K562 (cell line): Measurements from ENCODE around the gene SLC16A12. TPM values are rescaled to one million over a fixed set of nuclear protein-coding genes. Genes with fewer than 3 reads are reported as not detected.

Source experiments
- ATAC-seq: fragments of 200-7000 bp; cut with Tn5 transposase; 3 replicates; pipeline ENCODE4 v1.9.1; 2020; ENCODE audit warnings: moderate library complexity
- BruUV-seq: library from RNA; stranded (reverse); fragments of 400-500 nt; replicated peaks from 2 replicates; lab custom pipeline; 2021; lab: Mats Ljungman, UMichigan
- CTCF ChIA-PET: fragments of 300-600 bp; formaldehyde crosslinking; extraction: SDS; loops from one replicate; lab custom pipeline; 2021; ENCODE audit warnings: low intra/inter-chr PET ratio; lab: Yijun Ruan, JAX
- POLR2A ChIA-PET: fragments of 300-600, 350-650 bp; sonication (Branson Sonifier 250); formaldehyde crosslinking; extraction: SDS; loops from one replicate; lab custom pipeline; 2021; ENCODE audit warnings: antibody characterized with exemption, inconsistent platforms; lab: Yijun Ruan, JAX
- DNase-seq, 4 experiments: peaks; one replicate each; pipeline versions ENCODE4 v3.0.0 to v3.0.0-alpha.2; 2011 to 2018; ENCODE audit warnings: low spot score in 3 of 4, mixed read lengths in 3 of 4; ENCODE audit errors: extremely low read depth in 1 of 4
- FAIRE-seq: peaks from 2 replicates; lab custom pipeline; 2011; peaks lifted over from hg19 to GRCh38; lab: Jason Lieb, UNC
- H2AFZ ChIP-seq: 2 replicates; pipeline ENCODE4 v1.6.0; 2011; ENCODE audit warnings: low read depth, low read length, control low read depth, inconsistent platforms
- H3K27ac ChIP-seq: fragments of 200-600 bp; 3 replicates; pipeline ENCODE4 v1.8.0; 2011; ENCODE audit warnings: low read depth, mild to moderate bottlenecking, control low read depth, inconsistent platforms, low read length, moderate library complexity, mixed read lengths; ENCODE audit errors: extremely low read depth
- H3K27me3 ChIP-seq, 2 experiments: fragments of 300-600 bp in 1 of 2; 2 replicates in 1 of 2; 3 replicates in 1 of 2; pipeline versions ENCODE4 v1.6.0 to v1.8.0; 2011; ENCODE audit warnings: inconsistent platforms in 2 of 2, low read length in 2 of 2, mild to moderate bottlenecking in 1 of 2, mixed read lengths in 1 of 2, moderate library complexity in 1 of 2; ENCODE audit not compliant: control insufficient read depth in 2 of 2, insufficient read depth in 2 of 2
- H3K36me3 ChIP-seq: fragments of 300-600 bp; 3 replicates; pipeline ENCODE4 v1.8.0; 2011; ENCODE audit warnings: mild to moderate bottlenecking, low read length, inconsistent platforms; ENCODE audit not compliant: control insufficient read depth, insufficient read depth
- H3K4me1 ChIP-seq, 2 experiments: fragments of 200-600 bp in 1 of 2; replicated peaks in 1 of 2; 2 replicates in 1 of 2; 3 replicates in 1 of 2; pipeline versions ENCODE4 v1.5.1 to v1.8.0; 2011; ENCODE audit warnings: inconsistent platforms in 2 of 2, low read length in 2 of 2, mild to moderate bottlenecking in 1 of 2, mixed read lengths in 1 of 2, moderate library complexity in 1 of 2; ENCODE audit not compliant: control insufficient read depth in 2 of 2, insufficient read depth in 2 of 2
- H3K4me2 ChIP-seq: 2 replicates; pipeline ENCODE4 v1.6.1; 2011; ENCODE audit warnings: low read length, control low read depth, inconsistent platforms, mixed read lengths; ENCODE audit not compliant: insufficient read depth
- H3K4me3 ChIP-seq: fragments of 200-600 bp; sonication (generic), shearing (Covaris generic); 2 replicates; pipeline ENCODE4 v1.5.1; 2016; ENCODE audit warnings: control low read depth, inconsistent platforms
- H3K79me2 ChIP-seq: fragments of 200-600 bp; 3 replicates; pipeline ENCODE4 v1.8.0; 2011; ENCODE audit warnings: low read length, inconsistent platforms; ENCODE audit not compliant: control insufficient read depth, insufficient read depth
- H3K9ac ChIP-seq, 2 experiments: 2 replicates each; pipeline versions ENCODE4 v1.6.0 to v1.6.1; 2011; ENCODE audit warnings: low read depth in 2 of 2, low read length in 2 of 2, control low read depth in 1 of 2, inconsistent platforms in 1 of 2, mild to moderate bottlenecking in 1 of 2, mixed read lengths in 1 of 2; ENCODE audit not compliant: insufficient read depth in 1 of 2
- H3K9me1 ChIP-seq: one replicate; pipeline ENCODE4 v1.6.0; 2011; ENCODE audit warnings: inconsistent platforms, mild to moderate bottlenecking, low read length, moderate library complexity; ENCODE audit not compliant: control insufficient read depth, insufficient read depth
- H3K9me3 ChIP-seq: replicated peaks from 2 replicates; pipeline ENCODE4 v1.5.1; 2011; ENCODE audit warnings: low read depth, low read length, inconsistent platforms; ENCODE audit not compliant: control insufficient read depth, insufficient read depth
- H4K20me1 ChIP-seq: replicated peaks from 2 replicates; pipeline ENCODE4 v1.6.1; 2011; ENCODE audit warnings: low read length, inconsistent platforms, mixed read lengths; ENCODE audit not compliant: control insufficient read depth, insufficient read depth
- MEIS2 ChIP-seq: fragments of 450-650 bp; IDR thresholded peaks from 2 replicates; pipeline ENCODE4 v1.6.1; 2014; ENCODE audit warnings: mild to moderate bottlenecking; ENCODE audit not compliant: partially characterized antibody
- NCOA4 ChIP-seq: fragments of 450-650 bp; IDR thresholded peaks from 2 replicates; pipeline ENCODE4 v1.6.1; 2018; ENCODE audit warnings: mild to moderate bottlenecking; ENCODE audit not compliant: partially characterized antibody
- TRIM24 ChIP-seq, 2 experiments: fragments of 450-650 bp; IDR thresholded peaks; 2 replicates each; pipeline ENCODE4 v1.6.1; 2016
- ZNF134 ChIP-seq: fragments of 250-450 bp; sonication (Bioruptor Pico); conservative IDR thresholded peaks from 2 replicates; pipeline ENCODE4 v1.4.0; 2020
- WGBS: fragments of 100-300 bp; shearing (Covaris generic); methylation state at CpG from one replicate; pipeline ENCODE4 v1.1.6; 2016; ENCODE audit warnings: low coverage, mixed read lengths; ENCODE audit not compliant: insufficient coverage; ENCODE audit errors: missing lambda C conversion rate; 5-methylcytosine and 5-hydroxymethylcytosine counted together
- in situ Hi-C: fragments of 300-500 bp; cut with MboI; formaldehyde crosslinking; loops from 4 replicates; pipeline ENCODE4 v1.15.0; 2018; ENCODE audit warnings: inconsistent platforms, mixed read lengths
- intact Hi-C: fragments of 100-400 bp; cut with micrococcal nuclease; formaldehyde crosslinking; loops from 2 replicates; pipeline ENCODE4 v1.14.2; 2022
- polyA plus RNA-seq, 8 experiments: library from polyadenylated mRNA; depleted of rRNA in 4 of 8; stranded (reverse) in 5 of 8; unstranded in 3 of 8; fragments of >200 nt; fragmentation: Nextera tagmentation in 2 of 8; fragmentation: Illumina TruSeq in 1 of 8; extraction: Ambion mirVana in 2 of 8; extraction: Trizol in 1 of 8; gene quantifications; 2 replicates each; pipeline versions ENCODE4 v1.2.1 to v1.2.3, GENCODE V29; 2011 to 2014; ENCODE audit warnings: inconsistent platforms in 1 of 8, missing spikeins in 1 of 8
- total RNA-seq, 7 experiments: library from RNA; depleted of rRNA in 6 of 7; stranded (reverse); fragments of >200 nt in 6 of 7; fragmentation: Illumina TruSeq in 2 of 7; extraction: Trizol in 2 of 7; gene quantifications; 2 replicates each; pipeline versions ENCODE4 v1.2.1 to v1.2.3, GENCODE V29; 2011 to 2021; ENCODE audit warnings: low replicate concordance in 1 of 7
- TF ChIP-seq, protein P1 (sequence below), 2 experiments: IDR thresholded peaks in 1 of 2; conservative IDR thresholded peaks in 1 of 2; 2 replicates each; pipeline ENCODE4 v1.6.1; 2016; ENCODE audit warnings: low read depth in 2 of 2, mild to moderate bottlenecking in 1 of 2, missing compliant biosample characterization in 1 of 2, missing genetic modification characterization in 1 of 2, moderate library complexity in 1 of 2
- TF ChIP-seq, protein P2 (sequence below): sonication (generic); formaldehyde crosslinking; IDR thresholded peaks from 2 replicates; pipeline ENCODE4 v1.8.1; 2023; ENCODE audit warnings: mild to moderate bottlenecking, missing genetic modification reagents

The SLC16A12 gene
- total and polyA plus RNA-seq, 9 of the 15 experiments (the other 6 are each of a cell fraction or from before 2014, with no cell fraction given), result not detected

DNA sequence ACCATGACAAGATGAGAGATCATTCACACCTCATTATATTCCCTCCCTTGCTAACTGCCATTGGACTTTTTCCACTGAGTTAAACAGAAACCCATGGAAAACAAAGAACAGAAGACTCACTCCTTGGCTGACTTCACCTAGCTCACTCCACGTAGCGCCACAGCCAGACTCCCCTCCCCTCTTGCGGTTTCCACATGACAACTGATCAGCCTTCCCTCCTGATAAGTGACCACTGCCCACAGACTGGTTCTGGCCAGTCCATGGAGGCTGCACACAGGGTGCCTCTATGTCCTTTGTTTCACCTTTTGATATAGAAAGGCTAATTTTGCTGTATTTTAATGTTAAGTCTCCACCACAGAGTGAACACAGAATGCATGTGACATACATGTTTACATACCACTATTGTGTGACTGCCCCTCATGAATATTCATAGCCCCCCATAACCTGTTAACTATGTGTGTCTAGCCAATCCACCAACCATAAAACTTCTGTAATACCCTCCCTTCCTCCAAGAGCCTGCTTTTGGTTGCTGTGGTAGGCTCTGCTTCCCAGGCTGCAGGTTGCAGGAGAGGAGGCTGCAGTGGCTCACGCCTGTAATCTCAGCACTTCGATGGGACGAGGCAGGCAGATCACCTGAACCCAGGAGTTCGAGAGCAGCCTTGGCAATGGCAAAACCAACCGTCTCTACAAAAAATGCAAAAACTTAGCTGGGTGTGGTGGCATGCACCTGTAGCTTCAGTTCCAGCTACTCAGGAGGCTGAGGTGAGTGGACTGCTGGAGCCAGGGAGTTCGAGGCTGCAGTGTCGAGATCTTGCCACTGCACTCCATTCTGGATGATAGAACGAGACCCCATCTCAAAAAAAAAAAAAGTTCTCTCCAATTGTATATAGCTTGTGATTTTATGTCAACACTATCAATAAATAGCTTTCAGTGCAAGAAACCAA, 131.0 kb downstream of the SLC16A12 start (continued):
- TF ChIP-seq ZNF134, result no peak
- TF ChIP-seq TRIM24 (IDR thresholded peaks at IDR 0.05), result peak; percentile 82 to 89
- TF ChIP-seq MEIS2, result peak; percentile 7
- no peak for TF ChIP-seq NCOA4
- TF ChIP-seq, all 486 proteins: peak for 4

DNA sequence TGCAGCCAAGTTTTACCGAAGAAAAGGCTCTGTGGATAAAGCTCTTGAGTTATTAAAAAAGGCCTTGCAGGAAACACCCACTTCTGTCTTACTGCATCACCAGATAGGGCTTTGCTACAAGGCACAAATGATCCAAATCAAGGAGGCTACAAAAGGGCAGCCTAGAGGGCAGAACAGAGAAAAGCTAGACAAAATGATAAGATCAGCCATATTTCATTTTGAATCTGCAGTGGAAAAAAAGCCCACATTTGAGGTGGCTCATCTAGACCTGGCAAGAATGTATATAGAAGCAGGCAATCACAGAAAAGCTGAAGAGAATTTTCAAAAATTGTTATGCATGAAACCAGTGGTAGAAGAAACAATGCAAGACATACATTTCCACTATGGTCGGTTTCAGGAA, 132.4 kb downstream of the SLC16A12 start:
- POLR2A ChIA-PET, result no interaction called here
- H2AFZ ChIP-seq, result no peak overlapping the region
- TF ChIP-seq MEIS2, result peak; percentile 36
- TF ChIP-seq, protein P1, sequence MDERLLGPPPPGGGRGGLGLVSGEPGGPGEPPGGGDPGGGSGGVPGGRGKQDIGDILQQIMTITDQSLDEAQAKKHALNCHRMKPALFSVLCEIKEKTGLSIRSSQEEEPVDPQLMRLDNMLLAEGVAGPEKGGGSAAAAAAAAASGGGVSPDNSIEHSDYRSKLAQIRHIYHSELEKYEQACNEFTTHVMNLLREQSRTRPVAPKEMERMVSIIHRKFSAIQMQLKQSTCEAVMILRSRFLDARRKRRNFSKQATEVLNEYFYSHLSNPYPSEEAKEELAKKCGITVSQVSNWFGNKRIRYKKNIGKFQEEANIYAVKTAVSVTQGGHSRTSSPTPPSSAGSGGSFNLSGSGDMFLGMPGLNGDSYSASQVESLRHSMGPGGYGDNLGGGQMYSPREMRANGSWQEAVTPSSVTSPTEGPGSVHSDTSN (CRISPR knock-in tag; IDR thresholded peaks at IDR 0.05; ENCODE audit: low read depth), result no peak
- TF ChIP-seq, protein P1 (tag; conservative IDR thresholded peaks at IDR 0.05; ENCODE audit: low read depth), result peak; percentile 65
- TF ChIP-seq, protein P2, sequence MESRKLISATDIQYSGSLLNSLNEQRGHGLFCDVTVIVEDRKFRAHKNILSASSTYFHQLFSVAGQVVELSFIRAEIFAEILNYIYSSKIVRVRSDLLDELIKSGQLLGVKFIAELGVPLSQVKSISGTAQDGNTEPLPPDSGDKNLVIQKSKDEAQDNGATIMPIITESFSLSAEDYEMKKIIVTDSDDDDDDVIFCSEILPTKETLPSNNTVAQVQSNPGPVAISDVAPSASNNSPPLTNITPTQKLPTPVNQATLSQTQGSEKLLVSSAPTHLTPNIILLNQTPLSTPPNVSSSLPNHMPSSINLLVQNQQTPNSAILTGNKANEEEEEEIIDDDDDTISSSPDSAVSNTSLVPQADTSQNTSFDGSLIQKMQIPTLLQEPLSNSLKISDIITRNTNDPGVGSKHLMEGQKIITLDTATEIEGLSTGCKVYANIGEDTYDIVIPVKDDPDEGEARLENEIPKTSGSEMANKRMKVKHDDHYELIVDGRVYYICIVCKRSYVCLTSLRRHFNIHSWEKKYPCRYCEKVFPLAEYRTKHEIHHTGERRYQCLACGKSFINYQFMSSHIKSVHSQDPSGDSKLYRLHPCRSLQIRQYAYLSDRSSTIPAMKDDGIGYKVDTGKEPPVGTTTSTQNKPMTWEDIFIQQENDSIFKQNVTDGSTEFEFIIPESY, result no peak
- TF ChIP-seq, all 486 proteins: peak for 2
- Histone ChIP-seq H3K27me3 (no peaks in the 10 kb centered on the region), H3K4me1 (no peaks in the 10 kb centered on the region; a peak in 1 of 5 replicates), H3K36me3 (no peaks in the 10 kb centered on the region), H3K9ac (no peak overlapping the region), H3K4me3 (no peak overlapping the region), H3K79me2 (no peaks in the 10 kb centered on the region), H3K9me3 (no peaks in the 10 kb centered on the region), H3K9me1 (no peaks in the 10 kb centered on the region), H4K20me1 (no peaks in the 10 kb centered on the region), H3K4me2 (no peak overlapping the region), H3K27ac (no peak overlapping the region)
- ATAC-seq (no peak), DNase-seq (no peak), FAIRE-seq (no peak)
- 15% methylated on average over 2 of the region's 2 CpGs for WGBS
- no TSS peak for BruUV-seq
- CTCF ChIA-PET, result no interaction called here
- intact Hi-C loops (no loop called here), in situ Hi-C loops (no loop called here)
